VCaP (cell line): Measurements from ENCODE around the gene PAPOLB.

ENCODE experiments used
- H3K27ac ChIP-seq: fragments of 450-650 bp; 2 replicates; pipeline ENCODE4 v1.5.1; 2017
- CTCF ChIP-seq: fragments of 450-650 bp; conservative IDR thresholded peaks from 2 replicates; pipeline ENCODE4 v1.5.1; 2017; ENCODE audit warnings: mild to moderate bottlenecking, moderate library complexity

PAPOLB gene

DNA sequence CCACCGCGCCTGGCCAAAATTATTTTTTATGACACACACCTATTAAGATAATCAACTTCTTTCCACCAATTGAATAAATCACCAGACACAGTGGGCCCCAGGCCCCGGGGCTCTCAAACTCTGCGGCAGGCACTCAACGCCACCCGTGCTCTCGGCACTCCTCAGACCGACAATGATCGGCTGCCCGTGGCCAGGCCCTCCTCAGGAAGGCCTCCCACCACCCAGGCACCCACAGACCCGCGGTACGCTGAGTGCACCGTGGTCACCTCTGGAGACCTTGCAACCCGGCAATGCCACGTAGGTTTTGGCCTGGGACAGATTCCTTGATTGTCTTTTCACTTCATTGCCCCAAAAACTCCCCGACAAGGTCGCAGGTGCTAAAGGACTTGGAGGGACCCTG is 14.8 kb upstream of the PAPOLB start:
- TF ChIP-seq CTCF, result no peak
- H3K27ac ChIP-seq, result no peak overlapping the region

- TF ChIP-seq CTCF, result no peak
Measured at GRCh38 chr7:4875391-4875790, 13.6 kb upstream of the PAPOLB start.

GRCh38 chr7:4873071-4873944 is 11.5 kb upstream of the PAPOLB start:
- TF ChIP-seq CTCF, result no peak

More at GRCh38 chr7:4875391-4875790, 13.6 kb upstream of the PAPOLB start:
- H3K27ac ChIP-seq, result no peak overlapping the region

DNA sequence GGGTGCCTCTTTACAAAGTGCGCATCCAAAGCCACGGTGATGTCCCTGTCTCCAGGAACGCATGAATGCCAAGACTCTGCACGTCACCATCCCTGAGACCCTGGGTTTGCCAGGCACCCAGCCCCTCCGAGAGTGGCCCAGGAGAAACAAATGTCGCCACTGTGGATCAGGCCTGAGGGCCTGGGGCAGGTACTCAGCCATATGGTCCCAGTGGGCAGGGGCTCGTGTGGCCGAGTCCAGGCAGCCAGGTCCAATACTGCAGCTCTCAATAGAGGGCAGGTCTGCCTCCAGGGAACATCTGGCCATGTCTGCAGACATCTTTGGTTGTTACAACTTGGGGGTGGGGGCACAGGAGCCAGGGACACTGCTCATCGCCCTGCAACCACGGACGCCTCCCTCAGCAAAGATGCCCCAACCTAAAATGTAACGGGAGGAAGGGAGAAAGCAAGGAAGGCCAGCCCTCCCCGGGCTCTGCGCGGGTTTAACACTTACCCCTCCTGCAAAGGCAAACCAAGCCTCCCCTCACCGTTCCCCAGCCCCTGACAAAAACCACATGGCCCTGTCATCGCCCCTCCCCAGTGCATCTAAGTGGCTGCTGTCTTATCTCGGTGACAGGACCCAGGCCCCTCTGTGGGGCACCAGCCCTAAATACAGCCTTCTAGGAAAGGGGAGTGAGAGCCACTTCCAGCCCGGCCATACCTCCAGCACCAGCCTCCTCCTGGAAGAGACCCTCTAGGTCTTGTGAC is 10.3 kb upstream of the PAPOLB start:
- no peak for TF ChIP-seq CTCF
- no peak overlapping the region for H3K27ac ChIP-seq

More at GRCh38 chr7:4873071-4873944, 11.5 kb upstream of the PAPOLB start:
- no peak overlapping the region for H3K27ac ChIP-seq

DNA sequence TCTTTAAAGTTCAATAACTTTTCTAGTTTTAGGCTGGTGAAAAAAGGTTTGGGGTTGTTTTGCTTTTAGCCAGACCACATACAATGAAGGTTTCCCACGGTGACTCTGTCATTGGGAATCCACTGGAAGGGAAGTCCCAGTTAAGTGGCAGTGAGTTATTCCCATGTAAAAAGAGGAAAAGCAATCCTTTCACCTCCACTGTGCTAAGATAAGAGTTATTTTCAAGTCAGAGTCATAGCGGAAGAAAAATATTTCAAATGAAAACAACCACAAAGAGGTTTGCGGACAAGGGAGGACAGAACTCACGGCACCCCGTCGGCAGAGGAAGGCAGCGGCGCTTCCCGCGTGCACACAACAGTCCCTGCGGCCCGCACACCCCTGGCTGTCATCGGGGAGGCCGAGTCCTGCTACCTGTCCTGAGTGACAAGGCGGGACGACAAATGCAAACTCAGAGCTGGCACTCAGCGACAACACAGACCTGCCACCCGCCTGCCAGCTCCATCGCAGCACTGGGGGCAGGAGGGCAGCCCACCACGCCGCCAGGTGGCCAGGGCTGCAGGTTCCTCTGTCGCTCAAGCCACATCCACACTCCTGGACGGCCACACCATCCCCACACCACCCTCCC is 9.3 kb upstream of the PAPOLB start:
- TF ChIP-seq CTCF, result no peak
- no peak overlapping the region for H3K27ac ChIP-seq

- TF ChIP-seq CTCF, result no peak
- H3K27ac ChIP-seq, result no peak overlapping the region
Measured at GRCh38 chr7:4868493-4868892, 6.7 kb upstream of the PAPOLB start.
